ENCODE measurements around the gene CEP19.

- TF ChIP-seq, protein P1, sequence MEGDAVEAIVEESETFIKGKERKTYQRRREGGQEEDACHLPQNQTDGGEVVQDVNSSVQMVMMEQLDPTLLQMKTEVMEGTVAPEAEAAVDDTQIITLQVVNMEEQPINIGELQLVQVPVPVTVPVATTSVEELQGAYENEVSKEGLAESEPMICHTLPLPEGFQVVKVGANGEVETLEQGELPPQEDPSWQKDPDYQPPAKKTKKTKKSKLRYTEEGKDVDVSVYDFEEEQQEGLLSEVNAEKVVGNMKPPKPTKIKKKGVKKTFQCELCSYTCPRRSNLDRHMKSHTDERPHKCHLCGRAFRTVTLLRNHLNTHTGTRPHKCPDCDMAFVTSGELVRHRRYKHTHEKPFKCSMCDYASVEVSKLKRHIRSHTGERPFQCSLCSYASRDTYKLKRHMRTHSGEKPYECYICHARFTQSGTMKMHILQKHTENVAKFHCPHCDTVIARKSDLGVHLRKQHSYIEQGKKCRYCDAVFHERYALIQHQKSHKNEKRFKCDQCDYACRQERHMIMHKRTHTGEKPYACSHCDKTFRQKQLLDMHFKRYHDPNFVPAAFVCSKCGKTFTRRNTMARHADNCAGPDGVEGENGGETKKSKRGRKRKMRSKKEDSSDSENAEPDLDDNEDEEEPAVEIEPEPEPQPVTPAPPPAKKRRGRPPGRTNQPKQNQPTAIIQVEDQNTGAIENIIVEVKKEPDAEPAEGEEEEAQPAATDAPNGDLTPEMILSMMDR (IDR thresholded peaks at IDR 0.05) = no peak
- no peak for TF ChIP-seq EP300 (IDR thresholded peaks at IDR 0.05)
- TF ChIP-seq POLR2A (IDR thresholded peaks at IDR 0.05) = no peak
These were observed 5.7 kb downstream of the CEP19 start for GRCh38 chr3:196706327-196706726.
